Thymus (tissue), 11 donors: Measurements from ENCODE around the gene ZFR2. TPM values are rescaled to one million over a fixed set of nuclear protein-coding genes. Genes with fewer than 3 reads are reported as not detected.

ENCODE experiments used
- DNase-seq, 9 donors: peaks; one replicate each; pipeline ENCODE4 v3.0.0-alpha.2; 2013; ENCODE audit warnings: low spot score in 9 of 9, low read depth in 6 of 9, missing footprints in 1 of 9
- H3K27ac ChIP-seq, 2 donors: one replicate each; pipeline ENCODE4 v1.5.1; 2013; ENCODE audit warnings: control low read depth in 1 of 2, low read depth in 1 of 2, low read length in 1 of 2, mild to moderate bottlenecking in 1 of 2, moderate library complexity in 1 of 2
- H3K27me3 ChIP-seq, 2 donors: one replicate each; pipeline ENCODE4 v1.5.1; 2013; ENCODE audit warnings: low read length in 1 of 2; ENCODE audit not compliant: control insufficient read depth in 2 of 2, insufficient read depth in 1 of 2
- H3K36me3 ChIP-seq, 2 donors: one replicate each; pipeline ENCODE4 v1.5.1; 2013; ENCODE audit warnings: low read length in 1 of 2, mild to moderate bottlenecking in 1 of 2, moderate library complexity in 1 of 2; ENCODE audit not compliant: control insufficient read depth in 2 of 2, insufficient read depth in 2 of 2
- H3K4me1 ChIP-seq, 2 donors: one replicate each; pipeline ENCODE4 v1.5.1; 2013; ENCODE audit warnings: low read length in 2 of 2; ENCODE audit not compliant: control insufficient read depth in 2 of 2, insufficient read depth in 2 of 2
- H3K4me3 ChIP-seq, 2 donors: one replicate each; pipeline ENCODE4 v1.5.1; 2013; ENCODE audit warnings: low read length in 2 of 2, control low read depth in 1 of 2, mild to moderate bottlenecking in 1 of 2
- H3K9me3 ChIP-seq, 2 donors: one replicate each; pipeline ENCODE4 v1.5.1; 2013; ENCODE audit warnings: low read length in 1 of 2, mild to moderate bottlenecking in 1 of 2; ENCODE audit not compliant: control insufficient read depth in 2 of 2, insufficient read depth in 1 of 2
- WGBS: extraction: QIAGEN DNeasy Blood & Tissue Kit; methylation state at CpG from one replicate; pipeline ENCODE4 v1.1.7; 2013; 5-methylcytosine and 5-hydroxymethylcytosine counted together
- polyA plus RNA-seq: library from polyadenylated mRNA; stranded (reverse); fragments of 200-250 nt; gene quantifications from one replicate; pipeline ENCODE4 v1.2.3, GENCODE V29; 2013
- total RNA-seq: library from RNA; stranded (reverse); fragments of 120-200 nt; gene quantifications from one replicate; pipeline ENCODE4 v1.2.4, GENCODE V29; 2013
- donor health status: healthy.

Gene ZFR2
- total and polyA plus RNA-seq, 2 donors = 0.32 to 0.33 TPM

GRCh38 chr19:3783660-3784584 lies 84.9 kb downstream of the ZFR2 start:
- DNase-seq = no peak
- H3K27me3 ChIP-seq = peaks cover 31 to 39% of the 10 kb centered on the region in 2 donors
- no peaks in the 10 kb centered on the region for H3K36me3 ChIP-seq
- H3K27ac ChIP-seq = no peak overlapping the region
- H3K9me3 ChIP-seq = peaks cover 11 to 41% of the 10 kb centered on the region in 2 donors
- H3K4me3 ChIP-seq = no peak overlapping the region
- 96% methylated on average over 49 of the region's 49 CpGs for WGBS
- H3K4me1 ChIP-seq = peaks cover 0 to 3% of the 10 kb centered on the region in 2 donors

GRCh38 chr19:3782903-3783302 lies 85.9 kb downstream of the ZFR2 start:
- peaks cover 0 to 3% of the 10 kb centered on the region in 2 donors for H3K4me1 ChIP-seq
- no peak overlapping the region for H3K4me3 ChIP-seq
- H3K27me3 ChIP-seq = peaks cover 31 to 39% of the 10 kb centered on the region in 2 donors
- WGBS = 92% methylated on average over 13 of the region's 13 CpGs
- no peaks in the 10 kb centered on the region for H3K36me3 ChIP-seq
- DNase-seq = no peak
- H3K27ac ChIP-seq = no peak overlapping the region
- peaks cover 11 to 51% of the 10 kb centered on the region in 2 donors for H3K9me3 ChIP-seq

GRCh38 chr19:3782330-3782729 lies 86.5 kb downstream of the ZFR2 start:
- 94% methylated on average over 1 of the region's 1 CpG for WGBS
- Histone ChIP-seq H3K27me3 (peaks cover 28 to 36% of the 10 kb centered on the region in 2 donors), H3K4me1 (peaks cover 0 to 3% of the 10 kb centered on the region in 2 donors), H3K27ac (no peak overlapping the region), H3K36me3 (no peaks in the 10 kb centered on the region), H3K4me3 (no peak overlapping the region), H3K9me3 (peaks cover 11 to 53% of the 10 kb centered on the region in 2 donors)
- no peak for DNase-seq

- Histone ChIP-seq H3K36me3 (no peaks in the 10 kb centered on the region), H3K4me3 (no peak overlapping the region), H3K4me1 (peaks cover 0 to 3% of the 10 kb centered on the region in 2 donors), H3K9me3 (peaks cover 11 to 53% of the 10 kb centered on the region in 2 donors), H3K27me3 (peaks cover 23 to 28% of the 10 kb centered on the region in 2 donors), H3K27ac (no peak overlapping the region)
- no peak for DNase-seq
- WGBS = 98% methylated on average over 2 of the region's 2 CpGs
Observed at GRCh38 chr19:3781603-3782002, 87.2 kb downstream of the ZFR2 start.

GRCh38 chr19:3780786-3781304 lies 88.0 kb downstream of the ZFR2 start:
- peaks cover 0 to 3% of the 10 kb centered on the region in 2 donors for H3K4me1 ChIP-seq
- H3K4me3 ChIP-seq = no peak overlapping the region
- H3K27me3 ChIP-seq = peaks cover 15 to 23% of the 10 kb centered on the region in 2 donors
- peaks cover 11 to 53% of the 10 kb centered on the region in 2 donors for H3K9me3 ChIP-seq
- no peaks in the 10 kb centered on the region for H3K36me3 ChIP-seq
- no peak for DNase-seq
- WGBS = 93% methylated on average over 9 of the region's 9 CpGs
- H3K27ac ChIP-seq = no peak overlapping the region

- no peaks in the 10 kb centered on the region for H3K36me3 ChIP-seq
- WGBS = 91% methylated on average over 44 of the region's 44 CpGs
- H3K27me3 ChIP-seq = peaks cover under 1 to 6% of the 10 kb centered on the region in 2 donors
- H3K4me1 ChIP-seq = no peaks in the 10 kb centered on the region
- no peak for DNase-seq
- no peak overlapping the region for H3K4me3 ChIP-seq
- no peak overlapping the region for H3K27ac ChIP-seq
- H3K9me3 ChIP-seq = peaks cover 11 to 49% of the 10 kb centered on the region in 2 donors
Observed at GRCh38 chr19:3778899-3779723, 89.7 kb downstream of the ZFR2 start.

GRCh38 chr19:3778104-3778867 lies 90.6 kb downstream of the ZFR2 start:
- H3K27me3 ChIP-seq = no peaks in the 10 kb centered on the region
- H3K9me3 ChIP-seq = peaks cover 11 to 49% of the 10 kb centered on the region in 2 donors
- DNase-seq = no peak
- H3K4me3 ChIP-seq = no peak overlapping the region
- H3K27ac ChIP-seq = no peak overlapping the region
- WGBS = 97% methylated on average over 37 of the region's 37 CpGs
- H3K4me1 ChIP-seq = no peaks in the 10 kb centered on the region
- H3K36me3 ChIP-seq = no peaks in the 10 kb centered on the region

GRCh38 chr19:3776479-3777040 lies 92.3 kb downstream of the ZFR2 start:
- Histone ChIP-seq H3K4me3 (no peak overlapping the region), H3K27ac (no peak overlapping the region), H3K27me3 (no peaks in the 10 kb centered on the region), H3K36me3 (no peaks in the 10 kb centered on the region), H3K9me3 (peaks cover 3 to 33% of the 10 kb centered on the region in 2 donors), H3K4me1 (no peaks in the 10 kb centered on the region)
- 100% methylated on average over 1 of the region's 1 CpG for WGBS
- DNase-seq = no peak
